ENCODE data around the gene COG7.

The COG7 gene

DNA sequence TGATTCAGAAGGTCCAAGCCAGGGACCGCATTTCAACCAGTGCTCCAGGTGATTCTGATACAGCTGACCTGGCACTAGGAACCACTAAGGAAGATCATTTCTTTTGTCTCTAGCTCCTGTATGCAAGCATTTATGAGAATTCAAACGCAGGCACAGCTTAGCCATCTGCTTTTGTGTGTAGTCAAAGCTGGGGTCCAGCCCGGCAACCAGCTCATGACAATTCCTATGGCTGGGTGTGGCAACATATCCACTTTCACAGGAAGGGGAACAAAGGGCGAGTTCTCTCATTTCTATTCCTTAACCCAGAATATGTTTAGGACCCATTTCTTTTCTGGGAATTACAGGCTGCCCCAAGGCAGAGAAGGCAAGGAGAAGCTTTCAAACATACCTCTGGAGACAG, 27.3 kb upstream of the COG7 start:
- POLR2A ChIA-PET, result no interaction called here
- CTCF ChIA-PET, result no interaction called here
- DNase-seq (ENCODE audit: extremely low spot score), result no peak
- TF ChIP-seq CTBP1 (IDR thresholded peaks at IDR 0.05; ENCODE audit: borderline replicate concordance) (no peak), ZNF384 (IDR thresholded peaks at IDR 0.05) (no peak), L3MBTL2 (conservative IDR thresholded peaks at IDR 0.05) (no peak), LEF1 (IDR thresholded peaks at IDR 0.05; ENCODE audit: borderline replicate concordance) (no peak), FOXM1 (IDR thresholded peaks at IDR 0.05; ENCODE audit: borderline replicate concordance) (no peak), ELF4 (IDR thresholded peaks at IDR 0.05) (no peak), ARNT (IDR thresholded peaks at IDR 0.05) (no peak), TARDBP (IDR thresholded peaks at IDR 0.05) (no peak), HDGF (IDR thresholded peaks at IDR 0.05; ENCODE audit: borderline replicate concordance) (no peak), SUZ12 (IDR thresholded peaks at IDR 0.05) (no peak), BHLHE40 (IDR thresholded peaks at IDR 0.05; ENCODE audit: borderline replicate concordance) (no peak), NFRKB (IDR thresholded peaks at IDR 0.05) (no peak), FOXK2 (IDR thresholded peaks at IDR 0.05) (no peak), PKNOX1 (IDR thresholded peaks at IDR 0.05) (no peak)

GRCh38 chr16:23479138-23479537, 26.1 kb upstream of the COG7 start:
- no peak for DNase-seq (ENCODE audit: extremely low spot score)
- ChIA-PET CTCF (no interaction called here), POLR2A (no interaction called here)
- TF ChIP-seq BHLHE40 (IDR thresholded peaks at IDR 0.05; ENCODE audit: borderline replicate concordance), result no peak
- no peak for TF ChIP-seq FOXA1 (IDR thresholded peaks at IDR 0.05)
- TF ChIP-seq FOXK2 (IDR thresholded peaks at IDR 0.05), result no peak
- no peak for TF ChIP-seq L3MBTL2 (conservative IDR thresholded peaks at IDR 0.05)
- no peak for TF ChIP-seq ELF4 (IDR thresholded peaks at IDR 0.05)
- TF ChIP-seq PKNOX1 (IDR thresholded peaks at IDR 0.05), result no peak
- TF ChIP-seq ZNF384 (IDR thresholded peaks at IDR 0.05), result no peak
- no peak for TF ChIP-seq CTBP1 (IDR thresholded peaks at IDR 0.05; ENCODE audit: borderline replicate concordance)
- no peak for TF ChIP-seq SUZ12 (IDR thresholded peaks at IDR 0.05)
- TF ChIP-seq NFRKB (IDR thresholded peaks at IDR 0.05), result no peak
- no peak for TF ChIP-seq FOXM1 (IDR thresholded peaks at IDR 0.05; ENCODE audit: borderline replicate concordance)
- no peak for TF ChIP-seq HDGF (IDR thresholded peaks at IDR 0.05; ENCODE audit: borderline replicate concordance)
- TF ChIP-seq TARDBP (IDR thresholded peaks at IDR 0.05), result no peak
- no peak for TF ChIP-seq SP1 (IDR thresholded peaks at IDR 0.05)
- TF ChIP-seq LEF1 (IDR thresholded peaks at IDR 0.05; ENCODE audit: borderline replicate concordance), result no peak
- no peak for TF ChIP-seq ARNT (IDR thresholded peaks at IDR 0.05)

DNA sequence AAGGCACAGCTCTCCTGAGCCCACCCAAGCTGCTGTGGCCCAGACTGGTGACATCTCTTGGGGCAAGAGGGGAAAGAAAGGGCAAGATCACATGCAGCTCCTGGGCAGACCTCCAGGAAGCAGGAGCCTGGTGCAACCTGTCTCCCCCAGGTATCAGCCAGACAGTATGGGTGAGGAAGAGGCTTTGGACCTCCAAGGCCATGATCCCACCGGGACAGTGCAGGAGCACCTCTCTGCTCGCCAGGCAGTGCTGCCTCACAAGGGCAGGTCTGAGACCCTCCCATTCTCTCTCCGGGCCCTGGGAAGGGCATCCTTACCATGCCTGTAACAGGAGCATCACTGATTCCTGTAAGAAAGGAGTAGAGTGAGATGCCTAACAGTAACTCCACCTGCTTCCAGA, 25.6 kb upstream of the COG7 start:
- CTCF ChIA-PET, result no interaction called here
- TF ChIP-seq TARDBP (IDR thresholded peaks at IDR 0.05) (no peak), NFRKB (IDR thresholded peaks at IDR 0.05) (no peak), SUZ12 (IDR thresholded peaks at IDR 0.05) (no peak), BHLHE40 (IDR thresholded peaks at IDR 0.05; ENCODE audit: borderline replicate concordance) (no peak), ZNF384 (IDR thresholded peaks at IDR 0.05) (no peak), ELF4 (IDR thresholded peaks at IDR 0.05) (no peak), ARNT (IDR thresholded peaks at IDR 0.05) (no peak), SP1 (IDR thresholded peaks at IDR 0.05) (no peak), PKNOX1 (IDR thresholded peaks at IDR 0.05) (no peak), CTBP1 (IDR thresholded peaks at IDR 0.05; ENCODE audit: borderline replicate concordance) (no peak), HDGF (IDR thresholded peaks at IDR 0.05; ENCODE audit: borderline replicate concordance) (no peak), FOXA1 (IDR thresholded peaks at IDR 0.05) (no peak), FOXK2 (IDR thresholded peaks at IDR 0.05) (no peak), LEF1 (IDR thresholded peaks at IDR 0.05; ENCODE audit: borderline replicate concordance) (no peak), L3MBTL2 (conservative IDR thresholded peaks at IDR 0.05) (no peak), FOXM1 (IDR thresholded peaks at IDR 0.05; ENCODE audit: borderline replicate concordance) (no peak)
- POLR2A ChIA-PET, result no interaction called here
- DNase-seq (ENCODE audit: extremely low spot score), result no peak

DNA sequence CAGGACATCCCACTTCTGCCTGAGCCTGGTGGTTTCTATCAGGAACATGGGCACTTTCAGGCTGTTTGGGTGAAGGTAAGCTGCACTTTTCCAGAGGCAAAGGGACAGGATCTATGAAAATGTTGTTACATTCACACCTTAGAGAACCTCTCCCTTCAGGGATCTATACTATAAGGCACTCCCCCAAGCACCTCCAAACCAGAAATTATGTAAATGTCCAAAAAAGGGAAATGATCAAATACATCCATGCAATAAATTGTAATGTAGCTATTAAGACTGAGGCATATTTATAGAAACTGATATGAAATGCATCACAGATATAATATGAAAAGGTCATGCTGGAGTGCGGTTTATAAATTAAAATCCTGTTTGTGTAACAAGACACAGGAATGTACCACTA, 23.3 kb upstream of the COG7 start:
- no peak for TF ChIP-seq FOXA1 (IDR thresholded peaks at IDR 0.05)
- TF ChIP-seq NFRKB (IDR thresholded peaks at IDR 0.05), result no peak
- no peak for TF ChIP-seq L3MBTL2 (conservative IDR thresholded peaks at IDR 0.05)
- no peak for TF ChIP-seq ZNF384 (IDR thresholded peaks at IDR 0.05)
- no peak for TF ChIP-seq SP1 (IDR thresholded peaks at IDR 0.05)
- no peak for TF ChIP-seq BHLHE40 (IDR thresholded peaks at IDR 0.05; ENCODE audit: borderline replicate concordance)
- no peak for TF ChIP-seq ARNT (IDR thresholded peaks at IDR 0.05)
- TF ChIP-seq TARDBP (IDR thresholded peaks at IDR 0.05), result no peak
- TF ChIP-seq SUZ12 (IDR thresholded peaks at IDR 0.05), result no peak
- no peak for TF ChIP-seq FOXK2 (IDR thresholded peaks at IDR 0.05)
- CTCF ChIA-PET, result no interaction called here
- POLR2A ChIA-PET, result interaction anchor here (1.2 kb wide), 1 partner anchor 121 kb away, joined by 3 read pairs; no protein-coding TSS in a partner anchor
- no peak for DNase-seq (ENCODE audit: extremely low spot score)

DNA sequence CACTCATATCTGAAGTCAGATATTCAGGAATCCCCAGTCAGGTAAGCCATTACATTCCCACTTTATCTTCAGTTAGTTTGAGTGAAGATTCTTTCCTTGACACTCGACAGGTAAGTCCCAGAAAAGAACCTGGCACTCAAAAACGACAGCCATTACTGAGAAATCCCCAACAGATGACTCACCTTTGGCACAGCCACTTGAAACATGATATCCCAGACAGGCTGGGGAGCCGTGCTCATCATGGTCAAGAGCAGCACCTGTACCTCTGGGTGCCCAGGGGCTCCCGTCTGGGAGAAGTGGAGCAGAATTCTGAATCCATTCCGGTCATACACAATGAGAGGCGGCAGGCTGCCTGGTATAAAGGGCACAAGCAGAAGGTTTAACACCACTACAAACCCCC, 16.8 kb upstream of the COG7 start:
- CTCF ChIA-PET, result no interaction called here
- POLR2A ChIA-PET, result no interaction called here
- DNase-seq (ENCODE audit: extremely low spot score), result no peak
- TF ChIP-seq HDGF (IDR thresholded peaks at IDR 0.05; ENCODE audit: borderline replicate concordance) (no peak), PKNOX1 (IDR thresholded peaks at IDR 0.05) (no peak), CTBP1 (IDR thresholded peaks at IDR 0.05; ENCODE audit: borderline replicate concordance) (no peak), ZNF384 (IDR thresholded peaks at IDR 0.05) (no peak), SP1 (IDR thresholded peaks at IDR 0.05) (no peak), FOXM1 (IDR thresholded peaks at IDR 0.05; ENCODE audit: borderline replicate concordance) (no peak), FOXA1 (IDR thresholded peaks at IDR 0.05) (no peak), SUZ12 (IDR thresholded peaks at IDR 0.05) (no peak), BHLHE40 (IDR thresholded peaks at IDR 0.05; ENCODE audit: borderline replicate concordance) (no peak), NFRKB (IDR thresholded peaks at IDR 0.05) (no peak), L3MBTL2 (conservative IDR thresholded peaks at IDR 0.05) (no peak), LEF1 (IDR thresholded peaks at IDR 0.05; ENCODE audit: borderline replicate concordance) (no peak), ARNT (IDR thresholded peaks at IDR 0.05) (no peak), TARDBP (IDR thresholded peaks at IDR 0.05) (no peak), FOXK2 (IDR thresholded peaks at IDR 0.05) (no peak), ELF4 (IDR thresholded peaks at IDR 0.05) (no peak)
